Esophagus squamous epithelium (tissue), 5 donors: Measurements from ENCODE around the gene ANKRD13A. TPM values are rescaled to one million over a fixed set of nuclear protein-coding genes. Genes with fewer than 3 reads are reported as not detected.

Experiments used
- DNase-seq: peaks from one replicate; lab custom pipeline; 2025; lab: John Stamatoyannopoulos, UW
- H3K27ac ChIP-seq, 4 donors: fragments of 200-600 bp; sonication (generic); one replicate each; pipeline ENCODE4 v1.5.1; 2016 to 2019; ENCODE audit warnings: mild to moderate bottlenecking in 1 of 4
- H3K27me3 ChIP-seq, 4 donors: fragments of 200-600 bp; sonication (generic); 1 replicate in 3 of 4; 2 replicates in 1 of 4; pipeline versions ENCODE4 v1.5.1 to v1.6.0; 2017 to 2021; ENCODE audit warnings: antibody characterized with exemption in 1 of 4
- H3K36me3 ChIP-seq, 3 donors: fragments of 200-600 bp; sonication (generic); one replicate each; pipeline ENCODE4 v1.5.1; 2016 to 2019
- H3K4me1 ChIP-seq, 3 donors: fragments of 200-600 bp; sonication (generic); one replicate each; pipeline ENCODE4 v1.5.1; 2017 to 2019
- H3K4me3 ChIP-seq, 4 donors: fragments of 200-600 bp; sonication (generic); 1 replicate in 3 of 4; 2 replicates in 1 of 4; pipeline ENCODE4 v1.5.1; 2016 to 2019; ENCODE audit warnings: mild to moderate bottlenecking in 2 of 4, moderate library complexity in 1 of 4
- H3K9me3 ChIP-seq, 3 donors: fragments of 200-600 bp; sonication (generic); one replicate each; pipeline ENCODE4 v1.5.1; 2016 to 2019
- POLR2A ChIP-seq, 4 donors: fragments of 450-650 bp; IDR thresholded peaks; one replicate each; pipeline ENCODE4 v1.6.1; 2017; ENCODE audit warnings: antibody characterized with exemption in 4 of 4, mild to moderate bottlenecking in 4 of 4, moderate library complexity in 3 of 4
- WGBS, 2 donors: methylation state at CpG; one replicate each; pipeline ENCODE4 v1.1.5; 2018; 5-methylcytosine and 5-hydroxymethylcytosine counted together
- intact Hi-C: fragments of 100-400 bp; cut with DNase I; formaldehyde crosslinking; loops from one replicate; pipeline ENCODE4 v1.15.0; 2022
- total RNA-seq, 4 donors: library from RNA; depleted of rRNA; stranded (reverse); fragments of >200 nt; gene quantifications; one replicate each; pipeline ENCODE4 v1.1.0, GENCODE V29; 2016
- TF ChIP-seq, protein P1 (sequence below), 6 experiments: fragments of 450-650 bp in 4 of 6; fragments of 200-600 bp in 2 of 6; sonication (generic) in 2 of 6; IDR thresholded peaks; one replicate each; pipeline ENCODE4 v1.5.1; 2016 to 2019; ENCODE audit warnings: antibody characterized with exemption in 6 of 6, mild to moderate bottlenecking in 4 of 6, moderate library complexity in 4 of 6
- donor health status: DM: yes; HTN: yes; CAD: no.

ANKRD13A gene
- total RNA-seq, 4 donors from 2014 or later, result 67.6 to 92.9 (median 72.8) TPM

DNA sequence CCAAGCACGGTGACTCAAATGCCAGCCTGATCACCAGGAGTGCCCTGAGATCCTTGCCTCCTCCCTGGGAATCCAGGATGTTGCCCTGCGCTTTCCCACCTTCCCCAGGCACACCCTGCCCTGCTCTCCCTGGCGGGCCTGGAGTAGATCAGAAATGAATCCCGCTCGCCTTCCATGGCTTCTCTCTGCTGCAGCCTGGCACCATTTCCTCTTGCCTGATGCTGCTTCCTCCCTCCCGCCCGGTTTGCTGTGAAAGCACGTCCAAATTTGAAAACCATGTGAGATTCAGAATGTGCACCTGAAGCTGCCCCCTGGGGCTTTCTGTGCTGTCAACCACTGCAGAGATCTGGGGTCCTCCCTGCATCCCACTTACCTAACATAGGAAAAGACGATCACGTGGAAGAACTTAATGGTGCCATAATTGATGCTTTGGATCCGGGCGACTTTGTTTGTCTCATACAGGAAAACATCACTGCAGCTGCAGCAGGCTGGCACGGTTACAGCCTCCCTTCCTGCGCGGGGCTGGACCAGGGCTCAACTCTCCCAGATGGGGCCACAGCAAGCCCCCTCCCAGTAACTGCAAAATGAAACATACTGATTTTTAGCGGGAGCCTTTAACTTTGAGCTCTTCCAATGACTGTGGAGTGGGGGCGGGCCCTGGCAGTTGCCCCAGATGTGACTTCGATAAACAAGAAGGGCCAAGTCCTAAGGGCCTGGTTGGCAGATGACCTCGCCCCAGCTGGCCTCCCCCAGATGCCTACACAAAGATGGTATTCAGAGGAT is 74.0 kb downstream of the ANKRD13A start:
- Histone ChIP-seq H3K36me3 (no peaks in the 10 kb centered on the region), H3K4me1 (peaks cover 0 to 14% (median 7%) of the 10 kb centered on the region in 3 donors), H3K27me3 (no peaks in the 10 kb centered on the region), H3K9me3 (no peaks in the 10 kb centered on the region), H3K27ac (peak overlapping the region in 3 of 4 donors; percentile 4 to 40 (median 22)), H3K4me3 (peak overlapping the region; percentile 21 to 60 (median 40))
- TF ChIP-seq, protein P1, sequence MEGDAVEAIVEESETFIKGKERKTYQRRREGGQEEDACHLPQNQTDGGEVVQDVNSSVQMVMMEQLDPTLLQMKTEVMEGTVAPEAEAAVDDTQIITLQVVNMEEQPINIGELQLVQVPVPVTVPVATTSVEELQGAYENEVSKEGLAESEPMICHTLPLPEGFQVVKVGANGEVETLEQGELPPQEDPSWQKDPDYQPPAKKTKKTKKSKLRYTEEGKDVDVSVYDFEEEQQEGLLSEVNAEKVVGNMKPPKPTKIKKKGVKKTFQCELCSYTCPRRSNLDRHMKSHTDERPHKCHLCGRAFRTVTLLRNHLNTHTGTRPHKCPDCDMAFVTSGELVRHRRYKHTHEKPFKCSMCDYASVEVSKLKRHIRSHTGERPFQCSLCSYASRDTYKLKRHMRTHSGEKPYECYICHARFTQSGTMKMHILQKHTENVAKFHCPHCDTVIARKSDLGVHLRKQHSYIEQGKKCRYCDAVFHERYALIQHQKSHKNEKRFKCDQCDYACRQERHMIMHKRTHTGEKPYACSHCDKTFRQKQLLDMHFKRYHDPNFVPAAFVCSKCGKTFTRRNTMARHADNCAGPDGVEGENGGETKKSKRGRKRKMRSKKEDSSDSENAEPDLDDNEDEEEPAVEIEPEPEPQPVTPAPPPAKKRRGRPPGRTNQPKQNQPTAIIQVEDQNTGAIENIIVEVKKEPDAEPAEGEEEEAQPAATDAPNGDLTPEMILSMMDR (IDR thresholded peaks at IDR 0.05), result no peak
- no peak for TF ChIP-seq POLR2A (IDR thresholded peaks at IDR 0.05)
- 8 to 16% methylated on average over 15 to 18 of the region's 19 CpGs for WGBS, 2 donors
- no peak for DNase-seq
- intact Hi-C loops, result no loop called here

DNA sequence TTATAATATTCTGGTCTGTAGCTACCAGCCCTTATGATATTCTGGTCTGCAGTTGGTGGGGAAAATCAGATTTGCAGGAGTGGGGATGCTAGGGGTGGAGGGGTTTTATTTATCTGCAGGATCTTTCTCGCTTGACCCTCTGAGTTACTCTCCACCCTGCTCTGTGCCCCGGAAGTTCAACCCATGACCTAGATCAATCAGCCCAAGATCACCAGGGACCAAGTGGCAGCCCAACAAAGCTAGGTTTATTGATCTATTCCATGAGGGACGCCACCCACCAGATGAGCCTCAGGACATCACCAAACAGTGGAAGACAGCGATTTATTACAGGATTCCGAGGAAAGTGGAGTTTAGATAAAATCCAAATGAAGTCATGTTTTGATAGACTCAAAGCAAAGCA is 74.9 kb downstream of the ANKRD13A start:
- TF ChIP-seq, protein P1 (IDR thresholded peaks at IDR 0.05), result no peak
- no peak for TF ChIP-seq POLR2A (IDR thresholded peaks at IDR 0.05)
- peak overlapping the region in 1 of 4 donors; percentile 40 for H3K27ac ChIP-seq
- H3K4me1 ChIP-seq, result peaks cover 0 to 14% (median 7%) of the 10 kb centered on the region in 3 donors
- DNase-seq, result no peak
- intact Hi-C loops, result no loop called here
- H3K27me3 ChIP-seq, result no peaks in the 10 kb centered on the region
- no peak overlapping the region for H3K4me3 ChIP-seq
- WGBS, 2 donors, result 83 to 84% methylated on average over 5 of the region's 5 CpGs
- no peaks in the 10 kb centered on the region for H3K9me3 ChIP-seq
- no peaks in the 10 kb centered on the region for H3K36me3 ChIP-seq

DNA sequence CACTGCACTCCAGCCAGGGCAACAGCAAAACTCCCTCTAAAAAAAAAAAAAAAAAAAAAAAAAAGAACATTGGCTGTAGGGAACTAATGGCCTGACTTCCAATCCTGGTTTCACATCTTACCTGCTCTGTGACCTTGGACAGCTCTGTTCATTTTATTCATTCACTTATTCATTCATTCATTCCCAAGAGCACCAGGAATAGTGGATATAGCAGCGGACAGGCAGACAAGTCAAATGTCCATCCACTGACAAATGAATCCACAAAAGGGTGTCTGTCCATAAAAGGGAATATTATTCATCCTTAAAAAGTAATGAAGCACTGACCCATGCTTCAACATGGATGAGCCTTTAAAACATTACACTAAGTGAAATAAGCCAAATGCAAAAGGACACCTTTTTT is 76.7 kb downstream of the ANKRD13A start:
- Histone ChIP-seq H3K27ac (no peak overlapping the region), H3K4me3 (no peak overlapping the region), H3K9me3 (no peaks in the 10 kb centered on the region), H3K27me3 (no peaks in the 10 kb centered on the region), H3K36me3 (no peaks in the 10 kb centered on the region), H3K4me1 (peaks cover 0 to 14% (median 7%) of the 10 kb centered on the region in 3 donors)
- intact Hi-C loops, result no loop called here
- 76 to 89% methylated on average over 1 of the region's 1 CpG for WGBS, 2 donors
- TF ChIP-seq, protein P1 (IDR thresholded peaks at IDR 0.05), result no peak
- TF ChIP-seq POLR2A (IDR thresholded peaks at IDR 0.05), result no peak
- no peak for DNase-seq

DNA sequence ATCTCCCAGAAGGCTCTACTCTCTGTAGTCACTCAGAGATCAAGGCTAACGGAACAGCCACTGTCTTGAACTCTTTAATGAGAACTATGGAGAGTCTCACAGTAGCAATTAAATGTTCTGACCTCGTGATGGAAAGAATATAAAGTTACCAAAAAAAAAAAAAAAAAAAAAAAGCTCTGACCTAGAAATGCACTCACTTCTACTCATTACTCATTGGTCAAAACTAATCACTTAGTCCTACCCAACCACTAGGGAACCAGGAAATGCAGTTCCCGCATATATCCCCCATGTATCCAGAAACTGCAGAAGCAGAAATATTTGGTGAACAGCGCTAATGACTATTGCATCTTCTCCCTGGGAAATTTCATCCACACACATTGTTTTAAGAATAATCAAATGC is 78.6 kb downstream of the ANKRD13A start:
- Histone ChIP-seq H3K27ac (no peak overlapping the region), H3K27me3 (no peaks in the 10 kb centered on the region), H3K4me3 (no peak overlapping the region), H3K36me3 (no peaks in the 10 kb centered on the region), H3K9me3 (no peaks in the 10 kb centered on the region), H3K4me1 (peaks cover 0 to 12% (median 3%) of the 10 kb centered on the region in 3 donors)
- TF ChIP-seq POLR2A (IDR thresholded peaks at IDR 0.05), result no peak
- TF ChIP-seq, protein P1 (IDR thresholded peaks at IDR 0.05), result no peak
- 67 to 80% methylated on average over 4 of the region's 4 CpGs for WGBS, 2 donors
- DNase-seq, result no peak
- intact Hi-C loops, result no loop called here
